ENCODE results near the gene KIF26A.
"Not testable (repeated sequence)": the region's sequence is repeated elsewhere in the genome, so short reads cannot be mapped to it uniquely, and the experiment has no call there.

Gene KIF26A

DNA sequence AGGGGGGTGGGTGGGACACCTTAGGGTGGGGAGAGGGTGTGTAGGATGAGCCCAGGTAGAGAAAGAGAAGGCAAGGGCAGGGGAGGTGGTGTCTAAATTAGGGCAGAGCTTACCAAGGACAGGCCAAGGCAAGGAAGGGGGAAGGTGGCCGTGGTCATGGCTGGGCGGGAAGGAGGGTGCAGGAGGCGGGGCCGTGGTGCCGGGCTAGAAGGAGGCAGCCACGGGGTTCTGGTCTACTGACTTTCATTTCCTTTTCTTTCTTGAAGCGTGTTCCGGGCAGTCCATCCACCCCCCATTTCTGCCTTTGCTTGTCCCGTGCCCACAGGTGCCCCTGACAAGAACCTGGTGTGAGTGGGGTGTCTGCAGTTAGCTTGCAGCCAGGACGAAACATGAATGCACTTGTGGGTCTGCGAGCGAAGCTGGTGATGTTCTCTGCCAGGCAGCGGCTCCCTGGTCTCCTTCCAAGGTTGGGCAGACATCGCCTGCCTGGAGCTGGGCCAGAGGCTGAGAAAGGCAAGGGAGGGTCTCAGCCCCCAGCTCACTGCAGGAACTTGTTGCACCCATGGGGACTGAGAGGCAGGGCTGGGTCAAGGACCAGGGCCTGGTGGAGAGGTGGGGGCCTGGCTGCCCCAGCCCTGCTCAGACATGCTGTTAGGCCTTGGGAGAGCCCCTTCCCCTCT, 58.2 kb downstream of the KIF26A start:
- FAIRE-seq: no peak

DNA sequence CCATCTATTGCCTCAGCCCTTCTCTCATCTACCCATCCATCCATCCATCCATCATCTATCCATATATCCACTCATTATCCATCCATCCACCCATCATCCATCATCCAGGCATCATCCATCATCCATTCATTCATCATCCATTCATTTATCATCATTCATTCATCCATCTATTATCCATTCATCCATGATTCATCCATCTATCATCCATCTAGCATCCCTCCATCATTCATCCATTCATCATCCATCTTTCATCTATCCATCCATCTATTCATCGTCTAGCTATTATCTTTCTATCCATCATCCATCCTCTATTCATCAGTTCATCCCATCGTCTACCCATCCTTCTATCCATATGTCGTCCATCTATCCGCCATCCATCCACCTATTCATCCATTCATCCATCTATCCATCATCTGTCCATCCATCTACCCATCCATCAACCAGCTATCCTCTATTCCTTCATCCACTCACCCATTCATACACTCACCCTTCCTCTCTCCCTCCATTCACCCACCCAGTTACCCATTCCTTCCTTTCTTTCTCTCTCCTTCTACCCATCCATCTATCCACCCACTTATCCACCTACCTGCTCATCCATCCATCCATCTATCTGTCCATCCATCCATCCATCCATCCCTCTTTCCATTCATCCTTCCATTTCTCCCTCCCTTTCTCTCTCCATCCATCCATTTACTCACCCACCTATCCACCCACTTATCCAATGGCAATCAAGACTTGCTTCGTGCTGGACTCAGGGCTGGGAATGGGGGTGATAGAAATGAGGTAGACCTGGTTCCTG, 59.3 kb downstream of the KIF26A start:
- FAIRE-seq: no peak

DNA sequence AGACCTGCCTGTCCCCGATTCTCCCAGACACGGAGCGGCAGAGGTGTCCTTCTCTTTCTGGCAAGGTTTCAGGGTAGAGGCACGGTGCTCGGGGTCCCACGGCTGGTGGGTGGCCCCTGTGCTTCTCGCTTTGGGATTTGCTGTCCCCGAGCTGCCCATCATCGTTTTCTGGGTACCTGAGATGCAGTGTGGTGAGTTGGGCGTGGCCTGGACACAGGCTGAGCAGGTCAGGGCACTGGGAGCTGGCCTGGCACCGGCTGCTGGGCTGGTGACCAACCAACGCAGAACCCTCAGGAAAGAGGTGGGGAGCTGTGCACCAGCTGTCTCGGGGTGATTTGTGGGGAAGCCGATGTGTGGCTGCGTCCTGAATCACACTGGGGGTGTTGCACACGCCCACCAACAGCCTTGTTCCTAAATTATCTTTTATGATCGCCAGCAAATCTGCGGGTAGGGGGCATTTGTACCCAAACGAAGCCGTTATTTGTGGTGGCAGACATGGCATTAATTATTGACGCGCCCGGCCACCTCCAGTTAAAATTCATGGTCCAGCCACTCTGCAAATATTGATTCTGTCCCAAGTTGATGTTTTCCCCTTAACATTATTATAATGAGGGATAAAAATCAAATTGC, 61.0 kb downstream of the KIF26A start:
- no peak for FAIRE-seq

DNA sequence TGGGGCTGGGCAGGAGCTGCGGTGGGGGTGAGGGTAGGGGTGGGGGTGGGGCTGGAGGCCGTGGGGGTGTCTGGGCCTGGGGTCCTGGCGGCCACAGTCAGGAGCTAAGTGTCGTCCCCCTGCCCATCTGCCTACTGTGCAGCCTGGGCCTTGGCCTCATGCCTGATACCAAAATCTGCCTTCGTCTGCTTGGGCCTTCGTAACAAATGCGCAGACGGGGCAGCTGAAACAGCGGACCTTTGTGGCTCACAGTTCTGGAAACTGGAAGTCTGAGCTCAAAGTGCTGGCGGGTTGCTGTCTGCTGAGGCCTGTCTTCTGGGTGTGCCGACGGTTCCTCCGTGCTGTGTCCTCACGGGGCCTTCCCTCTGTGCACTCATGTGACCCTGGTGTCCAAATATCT, 61.7 kb downstream of the KIF26A start:
- FAIRE-seq: no peak

DNA sequence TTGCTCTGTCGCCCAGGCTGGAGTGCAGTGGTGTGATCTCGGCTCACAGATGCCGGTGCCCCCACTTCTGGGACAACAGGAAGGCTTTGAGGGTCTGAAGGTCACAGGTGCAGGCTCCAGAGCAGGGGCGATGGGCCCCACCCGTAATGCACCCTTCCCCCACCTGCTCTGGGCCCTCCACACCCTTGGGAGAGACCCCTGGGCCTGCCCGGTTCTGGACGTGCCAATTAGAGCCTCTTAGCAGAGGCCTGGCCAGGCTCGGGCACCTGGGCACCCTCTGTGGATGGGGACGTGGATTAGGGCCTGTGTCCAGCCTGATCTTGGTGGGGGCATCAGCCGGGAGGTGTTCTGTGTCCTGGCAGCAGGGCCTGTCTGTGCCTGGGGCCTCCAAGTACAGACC, 62.2 kb downstream of the KIF26A start:
- FAIRE-seq: no peak

DNA sequence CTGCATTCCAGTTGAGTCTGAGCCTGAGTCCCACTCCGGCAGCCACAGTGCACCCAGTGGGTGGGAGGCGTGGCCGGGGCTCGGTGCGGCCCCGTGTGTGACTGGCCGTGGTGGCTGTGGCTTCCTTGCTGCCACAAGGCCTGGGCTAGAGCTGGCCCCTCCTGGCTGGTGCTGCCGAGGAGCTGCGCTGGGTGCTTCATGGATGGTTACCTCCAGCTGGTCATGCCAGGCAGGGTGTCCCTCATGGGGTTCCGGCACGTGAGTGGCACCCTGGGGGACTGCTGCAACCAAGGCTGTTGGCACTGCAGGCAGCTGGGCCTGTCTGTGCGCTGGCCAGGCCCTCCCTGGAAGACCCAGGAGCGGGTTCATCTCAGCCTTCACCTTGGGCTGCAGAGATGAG, 62.7 kb downstream of the KIF26A start:
- no peak for FAIRE-seq

DNA sequence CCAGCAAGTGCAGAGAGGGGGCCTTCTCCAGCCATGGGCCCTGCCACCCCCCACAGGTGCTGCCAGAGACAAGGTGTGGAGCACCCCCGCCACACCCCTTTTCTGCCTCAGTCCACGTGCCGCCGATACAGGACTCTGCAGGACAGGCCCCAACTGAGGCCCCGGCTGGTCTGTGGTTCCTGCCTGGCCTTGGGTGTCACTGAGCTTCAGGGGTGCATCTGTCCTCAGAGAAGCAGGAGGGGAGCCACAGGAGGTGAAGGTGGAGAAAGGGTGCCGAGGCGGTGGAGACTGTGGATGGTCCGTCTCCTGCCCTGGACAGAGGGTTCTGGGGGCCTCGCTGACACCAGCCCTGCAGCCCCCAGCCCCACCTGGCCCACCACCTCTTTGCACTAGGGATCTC, 63.1 kb downstream of the KIF26A start:
- no peak for FAIRE-seq

DNA sequence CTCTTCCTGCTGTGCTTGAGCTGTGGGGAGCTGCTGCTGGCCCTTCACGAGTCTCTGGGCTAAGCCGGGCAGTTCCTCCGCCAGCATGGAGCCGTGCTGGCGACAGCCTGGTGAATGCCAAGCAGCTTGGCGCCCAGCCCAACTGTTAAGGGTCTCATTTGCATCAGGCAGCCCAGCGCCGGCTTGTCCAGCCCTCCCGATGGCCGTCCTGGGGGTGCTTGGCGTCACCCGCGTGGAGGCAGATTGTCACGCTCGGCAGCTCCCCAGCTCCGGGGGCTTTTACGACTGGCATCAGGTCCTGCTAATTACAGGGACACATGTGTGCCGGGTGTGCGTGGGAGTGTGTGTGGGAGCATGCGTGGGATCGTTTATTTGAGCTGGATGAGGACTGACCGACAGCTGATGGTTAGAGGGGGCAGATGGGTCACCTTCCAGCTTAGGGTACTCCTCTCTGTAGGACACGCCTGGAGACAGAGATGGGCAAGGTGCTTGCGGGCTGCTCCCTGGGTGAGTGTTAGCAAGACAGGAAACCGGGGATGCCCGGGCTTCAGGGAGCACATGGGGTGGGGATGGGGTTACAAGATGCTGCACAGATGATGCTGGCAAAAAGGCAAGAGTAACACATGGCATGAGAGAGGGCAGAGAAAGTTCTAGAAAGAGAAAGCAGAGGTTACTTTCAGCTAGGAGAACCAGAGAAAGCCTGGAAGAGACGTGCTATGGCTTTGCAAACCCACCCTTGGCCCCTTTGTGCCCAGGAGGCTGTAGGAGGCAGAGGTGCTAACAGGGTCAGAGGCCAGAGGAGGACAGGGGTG, 64.1 kb downstream of the KIF26A start:
- FAIRE-seq: no peak

DNA sequence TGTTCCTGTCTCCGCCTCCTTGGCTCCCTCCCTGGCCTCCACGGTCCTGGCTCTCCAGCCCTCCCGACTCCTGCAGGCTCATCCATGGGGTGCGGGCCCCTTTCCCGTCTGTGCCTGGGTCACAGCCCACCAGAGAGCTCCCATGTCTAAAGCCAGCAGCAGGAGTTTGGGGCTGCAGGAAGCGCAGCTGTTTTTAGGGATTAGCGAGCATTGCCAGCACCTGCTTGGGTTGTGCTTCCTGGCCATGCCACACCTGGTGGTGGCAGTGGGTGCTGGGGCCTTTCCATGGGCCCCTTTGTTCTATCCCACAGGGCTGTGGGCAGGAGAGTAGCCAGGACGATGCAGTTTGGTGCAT, 64.7 kb downstream of the KIF26A start:
- no peak for FAIRE-seq

DNA sequence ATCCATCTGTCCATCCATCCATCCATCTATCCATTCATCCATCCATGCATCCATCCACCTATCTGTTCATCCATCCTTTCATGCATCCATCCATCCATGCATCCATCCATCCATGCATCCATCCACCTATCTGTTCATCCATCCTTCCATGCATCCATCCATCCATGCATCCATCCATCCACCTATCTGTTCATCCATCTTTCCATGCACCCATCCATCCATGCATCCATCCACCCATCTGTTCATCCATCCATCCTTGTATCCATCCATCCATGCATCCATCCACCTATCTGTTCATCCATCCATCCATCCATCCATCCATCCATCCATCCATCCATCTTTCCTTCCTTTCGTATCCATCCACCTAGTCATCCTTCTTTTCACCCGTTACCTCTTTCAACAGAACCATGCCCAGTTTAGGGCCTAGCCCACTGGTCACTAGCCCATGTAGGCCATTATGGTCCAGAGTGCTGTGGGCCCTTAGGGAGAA, 66.3 kb downstream of the KIF26A start:
- no peak for FAIRE-seq

DNA sequence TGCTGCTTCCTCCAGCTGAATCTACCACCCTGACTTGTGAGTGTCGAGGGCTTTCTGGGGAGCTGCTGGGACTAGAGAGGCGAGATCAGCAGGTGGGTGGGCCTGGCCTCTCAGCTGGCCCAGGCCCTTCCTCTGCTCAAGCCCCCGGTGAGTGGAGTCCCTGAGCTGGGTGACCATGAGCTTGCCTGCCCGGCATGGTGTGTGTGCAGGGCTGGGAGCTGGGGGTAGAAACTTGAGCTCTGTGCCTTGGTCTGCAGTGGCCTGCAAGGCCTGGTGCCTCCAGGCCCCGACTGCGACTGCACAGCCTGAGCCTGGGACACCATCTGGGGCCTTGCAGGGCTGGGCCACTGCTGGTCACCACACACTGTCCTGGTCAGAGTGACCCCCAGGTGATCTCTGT, 67.4 kb downstream of the KIF26A start:
- FAIRE-seq: no peak

DNA sequence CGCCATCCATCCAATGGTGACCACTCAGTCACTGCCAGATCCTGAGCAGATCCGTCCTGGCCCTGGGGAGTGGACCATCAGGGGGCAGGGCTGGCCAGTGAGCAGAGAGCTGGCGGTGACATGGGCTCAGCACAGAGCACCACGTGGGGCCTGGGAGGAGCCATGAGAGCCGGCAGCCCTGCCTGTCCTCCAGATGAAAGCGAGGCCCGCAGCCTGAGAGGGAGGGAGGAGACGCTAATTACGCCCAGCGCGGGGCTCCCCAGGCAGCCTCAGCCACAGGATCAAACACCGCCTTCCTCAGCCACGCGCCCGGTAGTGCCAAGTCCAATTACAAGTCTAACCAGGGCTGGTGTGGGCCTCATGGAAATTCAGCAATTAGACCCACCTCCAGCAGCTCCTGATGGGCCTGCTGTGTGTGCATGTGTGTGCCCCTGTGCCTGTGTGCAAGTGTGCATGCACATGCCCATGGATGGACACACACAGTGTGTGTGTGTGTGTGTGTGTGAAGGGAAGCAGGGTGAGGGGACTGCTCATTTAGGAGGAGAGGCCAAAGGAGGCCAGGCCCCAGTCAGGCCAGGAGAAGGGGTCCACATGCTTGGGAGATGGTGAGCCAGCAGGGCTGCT, 68.0 kb downstream of the KIF26A start:
- FAIRE-seq: no peak

DNA sequence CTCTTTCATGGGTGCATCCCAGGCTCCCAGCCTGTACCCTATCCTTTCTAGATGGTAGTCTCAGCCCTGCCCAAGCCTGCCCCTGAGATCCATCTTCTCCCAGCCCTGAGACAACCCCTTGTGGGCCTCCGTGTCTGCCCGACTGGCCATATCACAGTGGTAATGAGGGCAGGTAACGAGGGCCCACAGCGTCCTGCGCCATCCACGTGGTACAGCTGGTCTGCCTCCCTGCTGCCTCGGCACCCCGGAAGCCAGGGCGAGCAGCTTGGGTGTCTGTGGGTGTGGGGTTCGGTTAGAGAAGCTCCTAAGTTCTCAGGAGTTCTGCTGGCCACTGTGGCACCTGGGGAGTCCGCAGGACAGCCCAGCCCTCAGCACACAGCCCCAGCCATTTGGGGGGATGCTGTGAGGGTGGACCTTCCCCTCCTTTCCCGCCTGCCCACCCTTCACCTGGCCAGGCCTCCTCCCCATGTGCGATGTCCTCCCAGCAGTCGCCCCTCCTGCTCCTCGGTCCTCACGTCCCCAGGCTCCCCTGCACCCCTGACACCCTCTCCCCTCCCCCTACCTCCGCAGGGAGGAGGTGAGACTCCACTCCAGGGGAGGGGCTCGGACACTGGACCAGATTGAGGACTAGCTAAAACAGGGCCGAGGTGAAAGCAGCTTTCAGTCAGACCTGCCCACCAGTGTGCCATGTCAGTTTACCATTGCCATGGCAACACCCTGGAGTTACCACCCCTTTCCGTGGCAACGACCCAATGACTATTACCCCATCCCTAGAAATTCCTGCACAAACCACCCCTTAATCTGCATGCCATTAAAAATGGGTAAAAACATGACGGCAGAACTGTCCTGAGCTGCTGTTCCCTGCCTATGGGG, 69.0 kb downstream of the KIF26A start:
- no peak for FAIRE-seq

DNA sequence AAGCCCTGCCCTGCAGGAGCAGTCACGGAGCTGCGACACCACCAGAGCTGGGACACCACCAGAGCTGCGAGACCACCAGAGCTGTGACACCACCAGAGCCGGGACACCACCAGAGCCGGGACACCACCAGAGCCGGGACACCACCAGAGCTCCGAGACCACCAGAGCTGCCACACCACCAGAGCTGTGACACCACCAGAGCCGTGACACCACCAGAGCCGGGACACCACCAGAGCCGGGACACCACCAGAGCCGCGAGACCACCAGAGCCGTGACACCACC, 69.6 kb downstream of the KIF26A start:
- FAIRE-seq: not testable (repeated sequence)

DNA sequence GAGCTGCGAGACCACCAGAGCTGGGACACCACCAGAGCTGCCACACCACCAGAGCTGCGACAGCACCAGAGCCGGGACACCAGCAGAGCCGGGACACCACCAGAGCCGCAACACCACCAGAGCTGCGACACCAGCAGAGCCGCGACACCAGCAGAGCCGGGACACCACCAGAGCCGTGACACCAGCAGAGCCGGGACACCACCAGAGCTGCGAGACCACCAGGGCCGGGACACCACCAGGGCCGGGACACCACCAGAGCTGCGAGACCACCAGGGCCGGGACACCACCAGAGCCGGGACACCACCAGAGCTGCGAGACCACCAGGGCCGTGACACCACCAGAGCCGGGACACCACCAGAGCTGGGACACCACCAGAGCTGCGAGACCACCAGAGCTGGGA, 69.9 kb downstream of the KIF26A start:
- not testable (repeated sequence) for FAIRE-seq

DNA sequence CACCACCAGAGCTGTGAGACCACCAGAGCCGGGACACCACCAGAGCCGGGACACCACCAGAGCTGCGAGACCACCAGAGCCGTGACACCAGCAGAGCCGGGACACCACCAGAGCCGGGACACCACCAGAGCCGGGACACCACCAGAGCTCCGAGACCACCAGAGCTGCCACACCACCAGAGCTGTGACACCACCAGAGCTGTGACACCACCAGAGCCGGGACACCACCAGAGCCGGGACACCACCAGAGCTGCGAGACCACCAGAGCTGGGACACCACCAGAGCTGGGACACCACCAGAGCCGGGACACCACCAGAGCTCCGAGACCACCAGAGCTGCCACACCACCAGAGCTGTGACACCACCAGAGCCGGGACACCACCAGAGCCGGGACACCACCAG, 70.7 kb downstream of the KIF26A start:
- not testable (repeated sequence) for FAIRE-seq

DNA sequence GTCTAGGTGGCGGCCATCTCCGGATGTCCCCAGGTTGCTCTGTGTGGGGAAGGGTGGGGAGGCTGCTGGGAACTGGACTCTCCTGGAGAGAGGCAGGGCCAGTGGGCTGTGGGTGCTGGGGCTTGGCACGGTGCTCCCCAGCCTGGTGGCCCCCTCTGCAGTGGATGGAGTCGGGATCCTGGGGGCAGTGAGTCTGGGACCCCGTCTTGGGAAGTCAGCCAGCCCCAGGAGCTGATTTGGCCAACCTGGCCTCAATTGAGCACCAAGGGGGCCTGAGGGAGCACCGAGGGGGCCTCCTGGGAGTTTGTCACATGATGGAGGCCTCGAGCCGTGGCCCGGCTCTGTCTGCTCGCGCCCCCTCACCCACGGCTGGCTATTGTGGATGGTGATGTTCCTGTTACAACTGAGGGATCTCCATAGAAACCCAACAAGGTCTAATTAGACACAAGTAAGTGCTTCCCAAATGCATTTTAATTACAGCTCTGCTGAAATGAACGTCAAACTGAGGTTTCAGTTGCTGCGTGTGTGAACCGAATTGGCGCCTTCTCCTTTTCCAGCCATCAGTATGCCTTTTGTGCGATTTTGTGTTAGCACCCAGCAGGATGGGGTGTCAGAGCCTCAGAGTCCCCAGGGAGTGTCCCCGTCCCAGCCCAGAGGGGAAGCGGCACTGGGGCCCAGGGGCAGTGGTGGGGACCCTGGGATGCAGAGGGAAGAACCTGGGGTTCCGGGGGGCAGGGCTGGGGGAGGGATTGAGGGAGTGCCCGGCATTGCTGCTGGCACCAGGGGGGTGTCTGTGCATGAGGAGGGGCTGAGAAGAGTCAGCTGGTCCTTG, 71.8 kb downstream of the KIF26A start:
- FAIRE-seq: no peak

DNA sequence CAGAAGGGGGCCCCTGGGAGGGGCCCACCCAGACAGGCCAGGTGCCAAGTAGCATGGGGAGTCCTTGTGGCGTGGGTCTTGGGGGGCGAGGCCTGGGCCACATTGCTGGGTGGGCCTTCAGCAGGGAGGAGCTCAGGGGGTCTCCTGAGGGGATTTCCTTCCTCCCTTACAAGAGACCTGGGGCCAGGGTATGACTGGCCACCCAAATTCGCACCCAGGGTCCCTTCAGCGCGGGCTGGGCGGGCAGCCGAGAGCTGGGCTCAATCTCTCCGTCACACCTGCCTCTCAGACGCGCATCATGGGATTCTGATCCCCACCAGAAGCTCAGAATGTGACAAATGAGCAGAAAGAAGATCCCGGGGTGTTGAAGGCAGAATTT, 72.4 kb downstream of the KIF26A start:
- no peak for FAIRE-seq

DNA sequence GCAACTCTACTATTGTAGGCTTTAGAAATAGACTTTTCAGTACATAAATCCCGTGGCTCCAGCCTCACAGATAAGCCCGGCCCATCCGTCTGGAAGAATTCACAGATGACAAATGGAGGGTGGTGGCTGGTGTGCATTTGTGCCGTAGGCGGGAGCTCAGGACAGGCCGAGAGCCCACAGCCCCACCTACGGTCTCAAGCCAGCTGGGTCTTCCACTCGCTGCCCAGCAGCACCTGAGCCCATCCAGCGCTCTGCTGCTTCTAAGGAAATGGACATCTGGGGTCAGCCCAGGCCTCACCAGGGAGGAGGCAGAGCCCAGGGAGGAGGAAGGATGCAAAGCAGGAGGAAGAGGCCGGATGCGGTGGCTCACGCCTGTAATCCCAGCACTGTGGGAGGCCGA, 72.8 kb downstream of the KIF26A start:
- FAIRE-seq: no peak

DNA sequence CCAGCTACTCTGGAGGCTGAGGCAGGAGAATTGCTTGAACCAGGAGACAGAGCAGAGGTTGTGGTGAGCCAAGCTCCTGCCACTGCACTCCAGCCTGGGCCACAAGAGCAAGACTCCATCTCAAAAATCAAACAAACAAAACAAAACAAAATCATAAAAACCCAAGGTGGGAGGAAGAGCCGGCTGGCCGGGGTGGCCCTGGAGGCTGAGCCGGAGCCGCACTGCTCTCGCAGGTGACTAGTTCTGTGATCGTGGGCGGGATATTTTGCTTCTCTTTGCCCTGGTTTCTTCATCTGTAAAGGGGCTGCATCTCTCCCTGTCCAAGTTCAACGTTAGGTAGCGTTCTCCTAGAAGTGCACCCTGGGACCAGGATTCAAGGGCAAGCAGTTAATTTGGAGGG, 73.4 kb downstream of the KIF26A start:
- no peak for FAIRE-seq
